Karpas-422 (cell line): ENCODE results near the gene GADD45G. TPM values are rescaled to one million over a fixed set of nuclear protein-coding genes. Genes with fewer than 3 reads are reported as not detected.

ENCODE experiments used
- DNase-seq: peaks from one replicate; pipeline ENCODE4 v3.0.0-alpha.2; 2015
- H2AFZ ChIP-seq: fragments of 200-600 bp; sonication (generic); 2 replicates; pipeline ENCODE4 v1.6.1; 2014; ENCODE audit warnings: antibody characterized with exemption, low read length, mixed read lengths
- H3K27ac ChIP-seq: fragments of 200-600 bp; sonication (generic); 2 replicates; pipeline ENCODE4 v1.5.1; 2014; ENCODE audit warnings: mild to moderate bottlenecking, low read length, moderate library complexity
- H3K27me3 ChIP-seq: fragments of 200-600 bp; sonication (generic); 2 replicates; pipeline ENCODE4 v1.6.1; 2014; ENCODE audit warnings: low read length, mixed read lengths
- H3K36me3 ChIP-seq: fragments of 200-600 bp; sonication (generic); 2 replicates; pipeline ENCODE4 v1.6.1; 2014; ENCODE audit warnings: low read length, mixed read lengths; ENCODE audit not compliant: insufficient read depth
- H3K4me1 ChIP-seq: fragments of 200-600 bp; sonication (generic); 2 replicates; pipeline ENCODE4 v1.6.1; 2014; ENCODE audit warnings: mild to moderate bottlenecking, low read length, mixed read lengths
- H3K4me2 ChIP-seq: fragments of 200-600 bp; sonication (generic); 2 replicates; pipeline ENCODE4 v1.6.1; 2014; ENCODE audit warnings: low read length, low read depth, mild to moderate bottlenecking; ENCODE audit not compliant: poor library complexity, severe bottlenecking
- H3K4me3 ChIP-seq: fragments of 200-600 bp; sonication (generic); 2 replicates; pipeline ENCODE4 v1.5.1; 2014; ENCODE audit warnings: mild to moderate bottlenecking, antibody characterized with exemption, low read length, mixed read lengths
- H3K79me2 ChIP-seq: fragments of 200-600 bp; sonication (generic); 2 replicates; pipeline ENCODE4 v1.6.1; 2014; ENCODE audit warnings: mild to moderate bottlenecking, low read length, mixed read lengths
- H3K9ac ChIP-seq: fragments of 200-600 bp; sonication (generic); 2 replicates; pipeline ENCODE4 v1.6.0; 2014; ENCODE audit warnings: low read length
- H3K9me2 ChIP-seq: fragments of 200-600 bp; sonication (generic), shearing (Covaris generic); replicated peaks from 2 replicates; pipeline ENCODE4 v1.6.0; 2014; ENCODE audit warnings: mild to moderate bottlenecking, low read length, moderate library complexity; ENCODE audit not compliant: insufficient read depth
- H3K9me3 ChIP-seq: fragments of 300-700, 200-600 bp; sonication (generic); 2 replicates; pipeline ENCODE4 v1.6.1; 2014; ENCODE audit warnings: low read length, mixed read lengths
- H4K20me1 ChIP-seq: fragments of 200-600 bp; sonication (generic); 2 replicates; pipeline ENCODE4 v1.6.1; 2014; ENCODE audit warnings: mild to moderate bottlenecking, antibody characterized with exemption, low read length, low read depth; ENCODE audit not compliant: insufficient read depth
- total RNA-seq: library from RNA; depleted of rRNA; stranded (reverse); fragments of >200 nt; shearing (Covaris generic); gene quantifications from 2 replicates; pipeline ENCODE4 v1.2.3, GENCODE V29; 2014; ENCODE audit warnings: low replicate concordance

The GADD45G gene
- total RNA-seq, 1 experiment from 2014 or later = not detected

DNA sequence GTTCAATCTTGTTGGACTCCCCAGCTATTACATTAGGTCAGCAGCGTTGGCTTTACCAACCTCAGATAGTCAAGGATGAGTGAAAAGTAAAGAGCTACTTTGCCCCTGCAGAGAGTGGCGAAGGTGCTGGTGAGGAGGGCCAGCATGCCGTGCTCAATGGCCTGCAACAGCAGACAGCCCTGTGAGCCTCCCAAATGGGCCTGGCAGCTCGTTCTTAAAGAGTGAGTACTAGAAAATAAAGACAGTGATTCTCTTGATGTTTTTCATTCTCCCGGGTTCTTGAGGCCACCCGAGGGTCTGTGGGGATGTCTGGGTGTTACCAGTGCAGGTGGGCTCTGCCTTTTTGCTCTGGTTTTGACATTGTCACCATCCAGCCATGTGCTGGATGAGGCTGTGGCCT is 16.2 kb downstream of the GADD45G start:
- Histone ChIP-seq H3K27me3 (no peaks in the 10 kb centered on the region), H3K9me2 (no peaks in the 10 kb centered on the region), H3K4me1 (no peaks in the 10 kb centered on the region), H3K9ac (no peak overlapping the region), H2AFZ (no peak overlapping the region), H3K27ac (no peak overlapping the region), H3K4me3 (no peak overlapping the region), H3K36me3 (no peaks in the 10 kb centered on the region), H3K79me2 (no peaks in the 10 kb centered on the region), H4K20me1 (no peaks in the 10 kb centered on the region), H3K9me3 (no peaks in the 10 kb centered on the region), H3K4me2 (no peak overlapping the region)
- no peak for DNase-seq

DNA sequence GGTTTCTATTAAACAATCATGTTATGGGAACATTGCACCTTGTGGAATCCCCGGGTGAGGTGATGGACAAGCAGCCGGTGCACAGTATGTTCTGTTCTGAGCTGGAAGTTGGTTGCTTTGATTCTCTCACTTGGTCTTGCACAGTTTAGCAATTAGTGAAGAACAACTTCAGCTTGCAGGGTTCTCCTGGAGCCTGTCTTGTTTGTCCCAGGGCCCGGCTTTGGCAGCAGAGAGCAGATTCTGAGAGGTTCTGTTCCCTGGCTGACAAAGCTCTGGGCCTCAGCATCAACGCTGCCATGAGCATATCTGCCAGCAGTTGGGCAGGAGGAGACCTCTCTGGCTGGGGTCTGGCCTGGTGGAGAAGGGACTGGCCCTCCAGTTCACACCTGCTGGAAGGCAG is 16.9 kb downstream of the GADD45G start:
- DNase-seq = no peak
- Histone ChIP-seq H3K9ac (no peak overlapping the region), H3K4me1 (no peaks in the 10 kb centered on the region), H3K36me3 (no peaks in the 10 kb centered on the region), H2AFZ (no peak overlapping the region), H3K27me3 (no peaks in the 10 kb centered on the region), H3K79me2 (no peaks in the 10 kb centered on the region), H3K9me2 (no peaks in the 10 kb centered on the region), H3K4me2 (no peak overlapping the region), H3K4me3 (no peak overlapping the region), H4K20me1 (no peaks in the 10 kb centered on the region), H3K27ac (no peak overlapping the region), H3K9me3 (no peaks in the 10 kb centered on the region)

DNA sequence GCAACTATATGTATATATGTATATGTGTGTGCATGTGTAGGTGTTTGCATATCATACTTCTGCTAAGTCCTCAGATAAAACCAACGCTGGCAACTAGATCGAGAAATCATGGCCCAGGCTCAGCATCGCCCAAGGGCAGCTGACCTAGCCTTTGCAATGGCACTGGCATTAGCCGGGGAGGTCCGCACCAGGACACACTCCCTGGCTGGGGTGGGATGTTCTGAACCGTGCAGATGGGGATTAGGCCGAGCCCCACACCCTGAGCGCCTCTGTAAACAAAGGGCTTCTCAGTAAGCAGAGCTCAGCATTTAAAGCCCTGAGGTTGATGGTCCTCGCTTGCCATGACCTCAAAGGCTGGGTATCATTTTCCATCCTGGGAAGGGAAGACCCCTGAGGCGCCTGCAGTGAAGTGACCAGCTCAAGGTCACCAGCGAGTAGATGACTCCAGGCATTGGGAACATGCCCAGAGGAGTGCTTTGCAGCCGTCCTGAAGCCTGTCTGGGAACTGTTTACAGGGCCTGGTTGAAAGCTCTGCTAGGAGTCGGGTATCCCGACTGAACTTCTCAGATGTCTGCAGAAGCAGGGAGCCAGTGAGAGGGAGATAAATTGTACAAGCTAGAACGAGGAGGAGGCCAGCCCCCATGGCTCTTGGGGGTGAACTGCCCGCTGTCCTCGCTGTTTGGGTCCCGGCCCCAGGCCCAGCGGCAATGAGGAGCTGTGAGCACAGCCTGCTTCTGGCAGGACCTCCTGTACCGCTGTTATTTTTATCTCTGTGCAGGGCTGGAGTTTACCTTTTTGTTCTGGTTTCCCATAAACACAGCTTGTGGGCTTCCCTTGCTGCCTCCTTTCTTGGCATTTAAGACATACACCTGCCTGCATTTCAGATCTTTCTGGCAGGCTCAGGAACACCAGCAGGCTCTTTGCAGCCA is 18.4 kb downstream of the GADD45G start:
- Histone ChIP-seq H4K20me1 (no peaks in the 10 kb centered on the region), H3K9me2 (no peaks in the 10 kb centered on the region), H3K4me1 (no peaks in the 10 kb centered on the region), H3K36me3 (no peaks in the 10 kb centered on the region), H3K4me2 (no peak overlapping the region), H3K9ac (no peak overlapping the region), H2AFZ (no peak overlapping the region), H3K27ac (no peak overlapping the region), H3K9me3 (no peaks in the 10 kb centered on the region), H3K27me3 (no peaks in the 10 kb centered on the region), H3K4me3 (no peak overlapping the region), H3K79me2 (no peaks in the 10 kb centered on the region)
- DNase-seq = no peak

DNA sequence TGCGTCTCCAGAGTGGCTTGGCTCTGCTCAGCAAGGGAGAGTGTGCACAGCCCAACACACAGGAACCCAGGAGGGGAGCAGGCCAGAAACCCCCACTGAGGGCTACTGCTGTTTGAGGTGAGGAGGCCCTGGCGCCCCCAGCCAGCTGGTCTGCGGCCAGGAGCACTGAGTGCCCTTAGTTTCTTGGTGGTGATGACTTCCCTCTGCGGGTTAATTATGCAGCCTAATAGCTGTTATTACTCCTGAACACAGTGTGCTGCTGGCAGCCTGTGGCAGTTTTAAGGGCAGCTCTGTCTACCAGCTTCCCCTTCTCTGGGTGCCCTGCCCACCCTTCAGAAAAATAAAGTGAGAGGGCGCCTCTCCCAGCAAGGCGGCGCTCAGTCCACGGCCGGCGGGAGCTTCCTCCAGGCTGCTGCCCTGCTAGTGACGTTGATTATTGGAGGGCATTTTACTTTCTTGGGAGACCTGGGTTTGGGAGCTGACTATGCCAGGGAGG is 19.2 kb downstream of the GADD45G start:
- H3K4me1 ChIP-seq = no peaks in the 10 kb centered on the region
- H3K79me2 ChIP-seq = no peaks in the 10 kb centered on the region

DNA sequence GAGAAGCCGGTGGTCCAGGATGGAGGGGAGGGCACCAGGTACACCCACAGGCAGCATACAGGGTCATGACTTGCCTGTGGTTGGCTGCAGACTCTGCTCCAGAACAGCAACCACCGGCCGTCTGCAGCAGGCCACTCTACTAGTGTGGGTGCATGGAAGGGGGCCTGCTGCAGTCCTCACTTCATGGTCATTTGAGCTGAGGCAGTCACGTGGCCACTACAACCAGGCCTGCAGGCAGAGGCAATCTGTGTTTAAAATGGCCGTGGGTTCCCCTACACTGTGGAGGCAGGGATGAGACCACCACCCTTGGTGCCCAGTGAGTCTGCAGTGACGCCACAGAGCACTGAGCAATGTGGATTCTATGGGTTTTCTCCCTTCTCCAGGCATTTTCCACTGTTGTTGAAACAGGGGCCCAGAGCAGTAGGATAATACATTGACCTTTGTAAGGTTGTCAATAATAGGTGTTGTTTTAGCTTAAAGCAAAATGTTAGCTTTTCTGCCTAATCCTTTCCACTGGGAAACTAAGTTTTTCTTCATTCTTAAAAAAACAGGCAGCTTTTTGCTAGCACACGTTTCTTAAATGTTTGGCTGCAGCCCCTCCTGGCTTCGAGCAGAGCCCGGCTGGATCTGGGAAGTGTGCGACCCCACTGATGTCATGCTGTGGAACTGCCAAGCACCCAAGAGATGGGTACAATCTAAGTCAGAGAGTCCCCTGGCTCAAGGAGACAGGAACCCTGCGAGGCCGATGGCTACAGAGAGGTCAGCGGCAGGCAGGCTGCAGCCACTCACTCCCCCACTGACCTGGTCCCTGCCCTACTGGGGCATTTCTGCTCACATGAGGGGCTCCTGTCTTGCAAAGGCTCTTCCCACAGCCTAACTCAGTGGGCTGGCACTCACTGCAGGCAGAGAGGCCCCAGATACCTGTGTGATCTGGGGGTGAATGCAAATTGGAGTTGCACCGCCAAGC is 21.2 kb downstream of the GADD45G start:
- DNase-seq = no peak

More for the DNA sequence above, 19.2 kb downstream of the GADD45G start:
- Histone ChIP-seq H3K36me3 (no peaks in the 10 kb centered on the region), H2AFZ (no peak overlapping the region), H3K9me3 (no peaks in the 10 kb centered on the region), H3K27ac (no peak overlapping the region), H3K27me3 (no peaks in the 10 kb centered on the region), H3K9ac (no peak overlapping the region), H3K4me3 (no peak overlapping the region), H4K20me1 (no peaks in the 10 kb centered on the region), H3K9me2 (no peaks in the 10 kb centered on the region), H3K4me2 (no peak overlapping the region)
- DNase-seq = no peak

DNA sequence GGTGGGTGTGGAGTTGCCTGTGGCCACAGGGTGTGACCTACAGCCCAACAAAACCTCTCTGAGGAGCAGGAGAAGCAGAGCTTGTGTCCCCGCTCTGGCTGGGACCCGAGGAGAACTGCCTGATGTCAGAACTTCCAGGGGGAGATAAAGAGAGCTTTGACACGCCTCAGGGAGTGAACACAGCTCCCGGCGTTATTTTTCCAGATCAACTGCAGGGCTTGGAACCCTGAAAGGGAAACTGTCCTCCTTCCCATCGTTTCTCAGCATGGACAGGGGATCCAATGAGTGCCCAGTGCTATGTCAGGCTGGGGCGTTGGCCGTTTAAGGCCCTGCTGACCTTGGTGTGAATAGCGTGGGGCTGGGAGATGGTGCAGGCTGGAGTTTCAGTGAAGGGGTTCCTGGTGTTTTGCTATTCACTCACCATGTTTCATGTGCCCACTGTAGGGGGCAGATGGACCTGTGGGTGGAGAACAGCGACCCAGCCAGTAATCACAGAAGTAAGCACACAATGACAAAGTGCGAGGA is 22.0 kb downstream of the GADD45G start:
- Histone ChIP-seq H3K4me2 (no peak overlapping the region), H3K79me2 (no peaks in the 10 kb centered on the region), H3K4me1 (no peaks in the 10 kb centered on the region), H3K9ac (no peak overlapping the region), H3K4me3 (no peak overlapping the region), H3K9me3 (no peaks in the 10 kb centered on the region), H3K9me2 (no peaks in the 10 kb centered on the region), H3K27ac (no peak overlapping the region), H4K20me1 (no peaks in the 10 kb centered on the region), H3K36me3 (no peaks in the 10 kb centered on the region), H2AFZ (no peak overlapping the region), H3K27me3 (no peaks in the 10 kb centered on the region)
- DNase-seq = no peak

More for the DNA sequence above, 21.2 kb downstream of the GADD45G start:
- no peaks in the 10 kb centered on the region for H3K4me1 ChIP-seq
- no peak overlapping the region for H2AFZ ChIP-seq
- no peaks in the 10 kb centered on the region for H3K79me2 ChIP-seq
- no peaks in the 10 kb centered on the region for H3K9me2 ChIP-seq
- no peak overlapping the region for H3K27ac ChIP-seq
- H3K36me3 ChIP-seq = no peaks in the 10 kb centered on the region
- H3K9me3 ChIP-seq = no peaks in the 10 kb centered on the region
- H3K27me3 ChIP-seq = no peaks in the 10 kb centered on the region
- H3K4me3 ChIP-seq = no peak overlapping the region
- H4K20me1 ChIP-seq = no peaks in the 10 kb centered on the region
- no peak overlapping the region for H3K9ac ChIP-seq
- H3K4me2 ChIP-seq = no peak overlapping the region

DNA sequence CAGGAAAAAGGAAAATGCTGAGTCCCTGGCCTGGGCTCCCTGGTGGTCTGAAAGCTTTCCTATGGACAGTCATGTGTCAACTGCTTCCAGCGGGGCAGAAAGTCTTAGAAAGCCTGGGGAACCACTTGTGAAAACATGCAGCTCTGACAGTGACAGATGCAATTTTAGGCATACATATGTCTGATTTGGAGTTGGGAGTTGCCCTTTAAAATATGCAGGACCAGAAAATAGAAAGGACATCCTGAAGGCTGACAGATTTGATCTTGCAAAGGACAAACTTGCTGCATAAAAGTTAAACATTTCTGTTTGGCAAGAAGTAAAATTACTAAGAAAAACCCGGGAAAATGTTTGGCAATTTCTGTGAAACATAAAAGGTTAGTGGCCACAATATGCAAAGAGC is 23.8 kb downstream of the GADD45G start:
- H2AFZ ChIP-seq = no peak overlapping the region
- no peak overlapping the region for H3K4me3 ChIP-seq
- H3K79me2 ChIP-seq = no peaks in the 10 kb centered on the region
- H3K4me2 ChIP-seq = no peak overlapping the region
- no peak for DNase-seq
- no peaks in the 10 kb centered on the region for H3K4me1 ChIP-seq
- H3K36me3 ChIP-seq = no peaks in the 10 kb centered on the region
- H3K27ac ChIP-seq = no peak overlapping the region
- H3K9ac ChIP-seq = no peak overlapping the region
- no peaks in the 10 kb centered on the region for H3K9me3 ChIP-seq
- no peaks in the 10 kb centered on the region for H3K27me3 ChIP-seq
- H4K20me1 ChIP-seq = no peaks in the 10 kb centered on the region
- no peaks in the 10 kb centered on the region for H3K9me2 ChIP-seq
